Gastrocnemius medialis (tissue), 4 donors: ENCODE measurements around the gene HSD17B3. TPM values are rescaled to one million over a fixed set of nuclear protein-coding genes. Genes with fewer than 3 reads are reported as not detected.
"Not testable (repeated sequence)": the region's sequence is repeated elsewhere in the genome, so short reads cannot be mapped to it uniquely, and the experiment has no call there.

Source experiments
- ATAC-seq, 2 donors: fragments of 150-250 bp; one replicate each; pipeline ENCODE4 v1.9.1; 2016
- DNase-seq, 2 donors: peaks; one replicate each; pipeline ENCODE4 v3.0.0-alpha.2; 2019
- H3K27ac ChIP-seq, 4 donors: fragments of 200-600 bp; sonication (generic); 1 replicate in 1 of 4; 2 replicates in 3 of 4; pipeline ENCODE4 v1.5.1; 2016 to 2018; ENCODE audit warnings: mild to moderate bottlenecking in 2 of 4, moderate library complexity in 1 of 4
- H3K27me3 ChIP-seq, 3 donors: fragments of 200-600 bp; sonication (generic) in 2 of 3; 1 replicate in 1 of 3; 2 replicates in 2 of 3; pipeline versions ENCODE4 v1.5.1 to v1.6.0; 2016 to 2019; ENCODE audit warnings: mild to moderate bottlenecking in 1 of 3, moderate library complexity in 1 of 3
- H3K36me3 ChIP-seq, 2 donors: fragments of 200-600 bp; sonication (generic) in 1 of 2; one replicate each; pipeline ENCODE4 v1.5.1; 2017 to 2018
- H3K4me1 ChIP-seq, 2 donors: fragments of 200-600 bp; sonication (generic) in 1 of 2; one replicate each; pipeline ENCODE4 v1.5.1; 2016 to 2017; ENCODE audit warnings: mild to moderate bottlenecking in 2 of 2
- H3K4me3 ChIP-seq, 4 donors: fragments of 200-600 bp; sonication (generic) in 3 of 4; 1 replicate in 1 of 4; 2 replicates in 3 of 4; pipeline ENCODE4 v1.5.1; 2016 to 2019; ENCODE audit warnings: mild to moderate bottlenecking in 2 of 4
- H3K9me3 ChIP-seq, 3 donors: fragments of 200-600 bp; sonication (generic) in 2 of 3; 1 replicate in 1 of 3; 2 replicates in 2 of 3; pipeline ENCODE4 v1.5.1; 2016 to 2019
- CTCF ChIP-seq, 5 experiments: fragments of 450-650 bp in 3 of 5; fragments of 200-600 bp in 2 of 5; sonication (generic) in 2 of 5; IDR thresholded peaks in 4 of 5; conservative IDR thresholded peaks in 1 of 5; 1 replicate in 4 of 5; 2 replicates in 1 of 5; pipeline ENCODE4 v1.5.1; 2016 to 2019; ENCODE audit warnings: antibody characterized with exemption in 5 of 5, mild to moderate bottlenecking in 3 of 5, moderate library complexity in 3 of 5
- POLR2A ChIP-seq, 2 donors: fragments of 450-650 bp; IDR thresholded peaks; one replicate each; pipeline ENCODE4 v1.6.1; 2017; ENCODE audit warnings: antibody characterized with exemption in 2 of 2, mild to moderate bottlenecking in 2 of 2, moderate library complexity in 2 of 2
- in situ Hi-C, 4 donors: fragments of 200-750 bp; cut with MboI; loops; one replicate each; pipeline versions ENCODE4 v1.15.0 to v1.8.0; 2017; ENCODE audit warnings: low sequenced_read_pairs in 4 of 4
- intact Hi-C: fragments of 100-400 bp; cut with DNase I; formaldehyde crosslinking; loops from one replicate; pipeline ENCODE4 v1.15.1; 2023; ENCODE audit warnings: low total_unique reads
- total RNA-seq, 4 donors: library from RNA; depleted of rRNA; stranded (reverse); fragments of >200 nt; gene quantifications; one replicate each; pipeline versions ENCODE4 v1.1.0 to v1.2.3, GENCODE V29; 2016

HSD17B3 gene
- total RNA-seq, 4 donors from 2014 or later = not detected

DNA sequence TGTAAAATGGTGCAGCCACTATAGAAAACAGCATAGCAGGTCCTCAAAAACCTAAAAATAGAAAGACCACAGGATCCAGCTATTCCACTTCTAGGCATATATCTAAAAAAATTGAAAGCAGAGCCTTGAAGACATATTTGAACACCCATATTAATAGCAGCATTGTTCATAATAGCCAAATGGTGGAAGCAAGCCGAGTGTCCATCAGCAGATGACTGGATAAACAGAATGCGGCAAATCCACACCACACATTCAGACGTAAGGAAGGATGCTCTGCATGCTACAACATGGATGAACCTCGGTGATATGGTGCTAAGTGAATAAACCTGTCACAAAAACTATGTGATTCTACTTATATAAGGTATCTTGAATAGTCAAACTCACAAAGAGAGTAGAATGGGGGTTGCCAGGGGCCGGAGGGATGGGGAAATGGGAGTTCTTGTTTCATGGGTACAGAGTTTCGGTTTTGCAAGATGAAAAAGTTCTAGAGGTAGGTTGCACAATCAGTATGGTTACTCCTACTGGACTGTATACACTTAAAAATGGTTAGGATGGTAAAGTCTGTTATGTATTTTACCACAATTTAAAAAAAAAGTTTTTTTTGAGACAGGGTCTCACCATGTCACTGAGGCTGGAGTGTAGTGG lies 17.1 kb upstream of the HSD17B3 start:
- in situ Hi-C loops = no loop called here
- Histone ChIP-seq H3K27me3 (no peaks in the 10 kb centered on the region), H3K36me3 (no peaks in the 10 kb centered on the region), H3K4me1 (no peaks in the 10 kb centered on the region), H3K9me3 (no peaks in the 10 kb centered on the region), H3K4me3 (no peak overlapping the region), H3K27ac (no peak overlapping the region)
- intact Hi-C loops = loop anchor here (5.0 kb wide), 2 partner anchors 87 to 102 kb away; no protein-coding TSS in a partner anchor
- ATAC-seq = no peak
- no peak for TF ChIP-seq CTCF (IDR thresholded peaks at IDR 0.05 in 4 of 5, conservative IDR thresholded peaks at IDR 0.05 in 1 of 5)
- no peak for TF ChIP-seq POLR2A (IDR thresholded peaks at IDR 0.05)
- DNase-seq = no peak

DNA sequence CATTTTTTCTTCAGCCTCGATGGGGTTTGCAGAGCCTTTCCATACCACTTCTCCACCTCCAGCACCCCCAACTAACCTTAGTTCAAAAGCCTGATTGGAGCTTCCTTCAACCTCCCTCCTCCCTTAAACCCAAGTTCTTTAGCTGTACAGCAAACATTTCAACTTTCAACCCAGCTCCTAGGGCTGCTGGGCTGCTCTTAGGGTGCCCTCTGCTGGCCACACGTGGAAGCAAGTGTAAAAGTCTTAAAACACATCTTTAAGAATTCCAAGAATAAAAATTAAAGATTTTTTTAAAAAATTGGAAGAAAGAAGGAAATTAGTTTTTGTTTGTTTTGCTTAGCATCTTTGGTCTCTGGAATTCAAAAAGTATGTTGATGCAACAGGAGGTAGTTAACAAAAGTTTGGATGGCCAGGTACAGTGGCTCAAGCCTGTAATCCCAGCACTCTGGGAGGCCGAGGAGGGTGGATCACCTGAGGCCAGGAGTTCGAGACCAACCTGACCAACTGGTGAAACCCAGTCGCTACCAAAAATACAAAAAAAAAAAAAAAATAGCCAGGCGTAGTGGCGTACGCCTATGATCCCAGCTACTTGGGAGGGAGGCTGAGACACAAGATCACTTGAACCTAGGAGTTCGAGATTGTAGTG lies 15.5 kb upstream of the HSD17B3 start:
- Histone ChIP-seq H3K27ac (no peak overlapping the region), H3K27me3 (no peaks in the 10 kb centered on the region), H3K36me3 (no peaks in the 10 kb centered on the region), H3K4me3 (no peak overlapping the region), H3K4me1 (no peaks in the 10 kb centered on the region), H3K9me3 (no peaks in the 10 kb centered on the region)
- peak in 1 of 2 donors; percentile 44 for ATAC-seq
- intact Hi-C loops = loop anchor here (5.0 kb wide), 2 partner anchors 85 to 100 kb away; no protein-coding TSS in a partner anchor
- DNase-seq = peak; percentile 13 to 19
- in situ Hi-C loops = no loop called here
- TF ChIP-seq CTCF (IDR thresholded peaks at IDR 0.05 in 4 of 5, conservative IDR thresholded peaks at IDR 0.05 in 1 of 5) (peak; percentile 33 to 80 (median 58)), POLR2A (IDR thresholded peaks at IDR 0.05) (no peak)

GRCh38 chr9:96309850-96310249 lies 7.9 kb upstream of the HSD17B3 start:
- H3K27ac ChIP-seq = no peak overlapping the region
- intact Hi-C loops (no loop called here), in situ Hi-C loops (no loop called here)
- no peaks in the 10 kb centered on the region for H3K27me3 ChIP-seq
- H3K36me3 ChIP-seq = no peaks in the 10 kb centered on the region
- DNase-seq (no peak), ATAC-seq (no peak)
- no peak overlapping the region for H3K4me3 ChIP-seq
- TF ChIP-seq POLR2A (IDR thresholded peaks at IDR 0.05) (no peak), CTCF (IDR thresholded peaks at IDR 0.05 in 4 of 5, conservative IDR thresholded peaks at IDR 0.05 in 1 of 5) (no peak)
- H3K9me3 ChIP-seq = no peaks in the 10 kb centered on the region
- no peaks in the 10 kb centered on the region for H3K4me1 ChIP-seq

DNA sequence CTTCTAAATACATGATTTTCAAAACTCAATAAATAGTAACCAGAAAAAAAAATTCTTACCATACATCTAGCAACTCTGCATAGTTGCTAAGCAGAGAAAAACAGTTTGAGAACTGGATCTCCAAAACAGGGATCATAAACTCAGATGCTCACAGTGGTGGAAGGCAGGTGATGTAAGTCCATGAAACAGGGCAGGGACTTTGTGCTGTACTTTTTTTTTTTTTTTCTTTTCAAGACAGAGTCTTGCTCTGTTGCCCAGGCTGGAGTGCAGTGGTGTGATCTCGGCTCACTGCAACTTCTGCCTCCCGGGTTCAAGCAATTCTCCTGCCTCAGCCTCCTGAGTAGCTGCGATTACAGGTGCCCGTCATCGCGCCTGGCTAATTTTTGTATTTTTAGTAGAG lies 5.0 kb upstream of the HSD17B3 start:
- intact Hi-C loops = not testable (repeated sequence)

GRCh38 chr9:96305171-96305570 lies 3.2 kb upstream of the HSD17B3 start:
- H3K36me3 ChIP-seq = no peaks in the 10 kb centered on the region
- no peak for DNase-seq
- no peak overlapping the region for H3K4me3 ChIP-seq
- TF ChIP-seq CTCF (IDR thresholded peaks at IDR 0.05 in 4 of 5, conservative IDR thresholded peaks at IDR 0.05 in 1 of 5) (no peak), POLR2A (IDR thresholded peaks at IDR 0.05) (no peak)
- in situ Hi-C loops = no loop called here
- no peaks in the 10 kb centered on the region for H3K4me1 ChIP-seq
- no peak for ATAC-seq
- intact Hi-C loops = no loop called here
- no peaks in the 10 kb centered on the region for H3K9me3 ChIP-seq
- no peak overlapping the region for H3K27ac ChIP-seq
- no peaks in the 10 kb centered on the region for H3K27me3 ChIP-seq

More for the DNA sequence above, 5.0 kb upstream of the HSD17B3 start:
- H3K27me3 ChIP-seq, H3K4me3 ChIP-seq, DNase-seq, H3K36me3 ChIP-seq, H3K9me3 ChIP-seq, H3K4me1 ChIP-seq, ATAC-seq, in situ Hi-C loops, H3K27ac ChIP-seq: not testable (repeated sequence)
